Mammary microvascular endothelial cell (primary cell): ENCODE data around the gene MIA3. TPM values are rescaled to one million over a fixed set of nuclear protein-coding genes. Genes with fewer than 3 reads are reported as not detected.

Experiments
- total RNA-seq: library from RNA; depleted of rRNA; stranded (reverse); fragments of >200 nt; gene quantifications from 2 replicates; pipeline ENCODE4 v1.2.3, GENCODE V29; 2015

Gene MIA3
- 19.7 and 41.7 TPM in 2 replicates for total RNA-seq

GRCh38 chr1:222618001-222618879 is at the start of gene MIA3:
MIA3 (plus strand) TSS chr1:222618097; CDS start chr1:222618111, 14 bp downstream.

GRCh38 chr1:222589462-222590302 is 28.2 kb upstream of the MIA3 start, which contains the start of gene TAF1A:
TAF1A (minus strand) TSS chr1:222589933.

DNA sequence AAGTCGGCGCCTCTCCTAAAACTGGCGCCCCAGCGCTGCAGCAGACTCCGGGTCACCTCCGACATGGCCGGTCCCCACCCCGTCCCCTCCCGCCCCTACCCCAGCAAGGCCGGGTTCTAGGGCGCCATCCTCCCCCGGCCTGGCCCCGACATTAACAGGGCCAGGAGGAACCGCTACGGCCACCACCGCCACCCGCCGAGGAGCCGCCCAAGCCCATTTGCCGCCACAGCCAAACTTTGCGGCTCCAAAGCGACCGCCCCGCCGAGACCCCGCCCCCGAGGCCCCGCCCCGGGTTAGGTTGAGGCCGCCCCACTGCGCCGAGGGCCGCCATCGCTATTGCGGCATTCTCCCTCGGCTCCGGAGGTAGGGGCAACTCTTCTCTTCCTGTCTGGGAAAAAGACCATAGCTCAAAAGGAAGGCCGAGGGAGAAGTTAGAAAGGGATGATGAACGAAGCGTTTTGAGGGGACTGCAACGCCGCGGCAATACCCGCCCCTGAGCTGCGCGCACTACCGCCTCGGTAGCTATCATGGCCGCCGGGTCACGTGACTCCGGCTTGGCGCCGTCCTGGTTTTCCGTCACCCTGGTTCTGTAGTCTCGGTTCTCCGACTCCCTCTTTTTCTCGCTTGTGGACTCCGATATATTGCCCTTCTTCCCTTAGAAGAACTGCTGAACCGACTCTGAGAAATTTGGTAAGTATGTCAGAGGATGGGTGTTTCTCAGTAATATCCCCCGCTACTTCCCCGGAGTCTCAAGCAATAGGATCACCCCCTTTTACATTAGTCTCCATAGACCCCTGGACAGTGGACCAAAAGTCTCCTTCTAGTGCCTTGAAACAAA is 94.6 kb downstream of the MIA3 start, which contains the start of the genes AIDA and BROX:
Gene AIDA (minus strand): TSS at position 239 of the 838 bp plus-strand sequence. CDS start 174 bp downstream, at position 65.
Gene BROX (plus strand): TSS at position 312 of the 838 bp plus-strand sequence. CDS start 3,136 bp downstream, outside the sequence.

Other genes starting within 250 kb of the MIA3 start
- gene HHIPL2, start 70.0 kb upstream of the MIA3 start, total RNA-seq, result not detected in 2 replicates
- gene TAF1A, start 28.2 kb upstream of the MIA3 start, total RNA-seq, result 4.4 and 7.9 TPM in 2 replicates
- gene AIDA, start 94.4 kb downstream of the MIA3 start, total RNA-seq, result 56.9 and 60.8 TPM in 2 replicates
- 41.5 and 48.9 TPM in 2 replicates for gene BROX, start 94.5 kb downstream of the MIA3 start, total RNA-seq
- not detected in 2 replicates for gene FAM177B, start 119.1 kb downstream of the MIA3 start, total RNA-seq
- 1.1 TPM in 2 replicates for gene DISP1, start 196.9 kb downstream of the MIA3 start, total RNA-seq